HepG2 (cell line): Measurements from ENCODE around the gene SRSF2. TPM values are rescaled to one million over a fixed set of nuclear protein-coding genes. Genes with fewer than 3 reads are reported as not detected.
A peak's percentile ranks its signal among the peaks of the same experiment; 100 is the strongest.

ENCODE experiments used
- ARID3A ChIP-seq: IDR thresholded peaks from 2 replicates; pipeline ENCODE4 v1.6.1; 2012; ENCODE audit warnings: low read depth, low read length, improper control_type of control experiment
- ARID4A ChIP-seq: sonication (generic); formaldehyde crosslinking; IDR thresholded peaks from 2 replicates; pipeline ENCODE4 v1.5.0; 2020; ENCODE audit warnings: mild to moderate bottlenecking, missing genetic modification reagents, borderline replicate concordance
- FOXO1 ChIP-seq: sonication (generic); formaldehyde crosslinking; IDR thresholded peaks from 2 replicates; pipeline ENCODE4 v1.4.0; 2020; ENCODE audit warnings: missing genetic modification reagents
- HDAC1 ChIP-seq: sonication (generic); formaldehyde crosslinking; IDR thresholded peaks from 2 replicates; pipeline ENCODE4 v1.5.1; 2020; ENCODE audit warnings: mild to moderate bottlenecking, missing genetic modification reagents
- KAT2B ChIP-seq: fragments of 150-350 bp; IDR thresholded peaks from 2 replicates; pipeline ENCODE4 v1.6.1; 2014; ENCODE audit warnings: low read depth, low read length, borderline replicate concordance
- MTF2 ChIP-seq: sonication (generic); formaldehyde crosslinking; IDR thresholded peaks from 2 replicates; pipeline ENCODE4 v1.5.0; 2020; ENCODE audit warnings: missing genetic modification reagents, borderline replicate concordance
- PATZ1 ChIP-seq: sonication (generic); formaldehyde crosslinking; IDR thresholded peaks from 2 replicates; pipeline ENCODE4 v1.4.0; 2020; ENCODE audit warnings: missing genetic modification reagents
- PAWR ChIP-seq: sonication (generic); formaldehyde crosslinking; IDR thresholded peaks from 2 replicates; pipeline ENCODE4 v1.4.0; 2020; ENCODE audit warnings: missing genetic modification reagents, mild to moderate bottlenecking, borderline replicate concordance
- SAP130 ChIP-seq: IDR thresholded peaks from 2 replicates; pipeline ENCODE4 v1.6.1; 2016; ENCODE audit warnings: low read depth
- ZNF160 ChIP-seq: sonication (generic); formaldehyde crosslinking; IDR thresholded peaks from 2 replicates; pipeline ENCODE4 v1.8.0; 2022; ENCODE audit warnings: mild to moderate bottlenecking, inconsistent platforms, missing genetic modification reagents
- ZNF430 ChIP-seq: sonication (generic); formaldehyde crosslinking; IDR thresholded peaks from 2 replicates; pipeline ENCODE4 v1.9.0; 2021; ENCODE audit warnings: mild to moderate bottlenecking, missing genetic modification reagents
- ZNF547 ChIP-seq: sonication (generic); formaldehyde crosslinking; IDR thresholded peaks from 2 replicates; pipeline ENCODE4 v1.5.1; 2020; ENCODE audit warnings: mild to moderate bottlenecking, missing genetic modification reagents
- ZNF605 ChIP-seq: sonication (generic); formaldehyde crosslinking; IDR thresholded peaks from 2 replicates; pipeline ENCODE4 v1.8.0; 2022; ENCODE audit warnings: mild to moderate bottlenecking, missing genetic modification reagents
- polyA plus RNA-seq, 8 experiments: library from polyadenylated mRNA; depleted of rRNA in 3 of 8; stranded (reverse) in 7 of 8; unstranded in 1 of 8; fragments of >200 nt; fragmentation: Illumina TruSeq in 4 of 8; extraction: Trizol in 4 of 8; gene quantifications; 2 replicates each; pipeline versions ENCODE4 v1.2.1 to v1.2.3, GENCODE V29; 2011 to 2016; ENCODE audit warnings: low read depth in 4 of 8, missing spikeins in 1 of 8, mixed read lengths in 1 of 8; ENCODE audit not compliant: insufficient read depth in 1 of 8
- total RNA-seq, 5 experiments: library from RNA; depleted of rRNA; stranded (reverse); fragments of >200 nt; fragmentation: Illumina TruSeq; extraction: Trizol; gene quantifications; 2 replicates each; pipeline ENCODE4 v1.2.3, GENCODE V29; 2016; ENCODE audit warnings: low read depth in 1 of 5

SRSF2 gene
- total and polyA plus RNA-seq, 2 of the 13 experiments (the other 11 are each of a cell fraction or from before 2014, with no cell fraction given): 306 to 319 TPM

- peak; percentile 69; the same call in 1 of the 2 replicates for TF ChIP-seq ARID3A
- 0 out of 2 replicates have a peak, but pooled peaks have one; percentile 87 for TF ChIP-seq PAWR (CRISPR knock-in tag)
- TF ChIP-seq PATZ1: peak; percentile 85
- peak; percentile 90 for TF ChIP-seq HDAC1 (CRISPR knock-in tag)
- no peak for TF ChIP-seq MTF2 (CRISPR knock-in tag)
- peak; percentile 88 for TF ChIP-seq SAP130 (CRISPR knock-in tag)
- no peak; the same call in 1 of the 2 replicates for TF ChIP-seq ARID4A (CRISPR knock-in tag)
- peak; percentile 50; the same call in 1 of the 2 replicates for TF ChIP-seq ZNF547 (CRISPR knock-in tag)
- no peak for TF ChIP-seq KAT2B
- TF ChIP-seq ZNF605 (CRISPR knock-in tag): peak; percentile 66
- peak; percentile 46; the same call in 1 of the 2 replicates for TF ChIP-seq FOXO1
- TF ChIP-seq ZNF160 (CRISPR knock-in tag): peak; percentile 67
- TF ChIP-seq ZNF430 (CRISPR knock-in tag): peak; percentile 67; the same call in 1 of the 2 replicates
Measured at GRCh38 chr17:76700617-76701470, 36.3 kb downstream of the SRSF2 start (continued).
